Fibroblast of skin of scalp (primary cell): Measurements from ENCODE around the gene UTP15.

Experiments
- DNase-seq: peaks from one replicate; pipeline ENCODE4 v3.0.0-alpha.2; 2013

Gene UTP15

DNA sequence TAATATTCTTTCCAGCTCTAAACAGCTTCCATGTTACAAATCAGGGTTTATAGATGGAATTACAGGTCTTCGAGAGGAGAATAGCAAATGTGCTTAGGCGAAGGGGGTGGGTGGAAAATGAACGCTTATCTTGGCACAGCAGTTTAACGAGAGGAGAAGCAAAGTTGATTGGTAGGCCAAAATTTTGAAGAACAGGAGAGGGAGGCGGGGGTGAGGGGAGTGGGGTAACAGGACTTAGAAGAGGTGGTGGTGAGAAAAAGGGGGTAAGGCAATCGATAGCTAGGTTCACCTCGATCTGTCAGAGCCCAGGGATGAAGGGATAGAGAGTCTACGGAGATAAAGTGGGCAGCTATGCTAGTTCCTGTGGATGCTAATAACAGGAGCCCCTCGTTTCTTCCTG is 868 bp upstream of the UTP15 start:
- DNase-seq, result no peak

DNA sequence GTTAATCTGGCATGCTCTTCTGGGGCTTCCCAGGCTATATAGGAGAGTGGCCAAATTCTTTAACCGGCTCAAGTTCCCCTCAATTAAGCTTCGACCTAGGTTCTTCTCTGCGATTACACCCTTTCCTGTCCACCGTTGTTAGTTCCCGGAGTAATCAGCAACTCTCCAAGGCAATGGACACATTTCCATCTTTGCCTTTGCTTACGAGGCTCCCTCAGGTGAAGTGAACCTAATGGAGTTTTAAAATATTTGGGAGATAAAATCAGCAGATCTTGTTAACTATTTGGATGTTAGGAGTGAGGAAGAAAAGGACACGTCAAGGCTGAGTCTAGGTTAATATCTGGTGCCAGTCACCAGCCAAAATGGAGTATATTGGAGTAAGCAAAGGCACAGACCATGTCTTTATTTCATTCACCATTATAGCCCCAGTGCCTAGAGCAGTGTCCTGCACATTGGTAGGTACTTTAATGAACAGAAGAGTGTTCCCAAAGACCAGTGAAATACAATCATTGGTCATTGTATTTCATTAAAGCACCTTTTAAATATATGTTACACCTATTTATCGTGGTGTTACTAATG is 515 bp downstream of the UTP15 start:
- no peak for DNase-seq

DNA sequence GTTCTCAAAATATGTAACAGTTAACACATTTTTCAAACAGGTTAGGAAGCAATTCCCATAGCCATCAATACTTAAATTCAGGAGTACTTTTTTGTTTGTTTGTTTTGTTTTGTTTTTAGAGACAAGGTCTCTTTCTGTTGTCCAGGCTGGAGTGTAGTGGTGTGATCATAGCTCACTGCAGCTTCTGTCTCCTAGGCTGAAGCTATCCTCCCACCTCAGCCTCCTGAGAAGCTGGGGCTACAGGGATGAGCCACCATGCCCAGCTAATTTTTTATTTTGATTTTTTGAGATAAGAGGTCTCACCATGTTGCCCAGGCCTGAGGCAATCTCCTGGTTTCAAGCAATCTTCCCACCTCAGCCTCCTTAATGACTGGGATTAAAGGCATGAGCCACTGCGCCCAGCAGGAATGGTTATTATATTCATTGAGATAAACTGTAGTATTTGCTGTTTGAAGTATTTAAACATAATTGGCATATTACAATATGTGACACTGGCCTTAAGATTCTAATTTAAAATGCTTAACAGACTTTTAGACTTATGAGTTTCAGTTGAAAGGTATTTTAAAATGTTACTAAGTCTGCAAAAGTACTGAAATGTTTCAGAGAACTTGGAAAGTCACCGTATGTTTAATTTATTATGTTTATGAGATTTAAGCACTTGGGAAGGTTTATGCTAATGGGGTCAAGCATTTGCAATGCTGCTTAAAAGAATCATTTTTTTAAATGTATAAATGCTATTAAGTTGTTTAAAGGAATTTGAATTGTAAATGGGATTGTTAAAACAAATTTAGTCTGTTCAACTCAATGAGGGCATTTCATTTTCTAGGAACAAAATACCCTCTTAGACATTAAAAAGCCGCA is 17.0 kb downstream of the UTP15 start:
- no peak for DNase-seq

DNA sequence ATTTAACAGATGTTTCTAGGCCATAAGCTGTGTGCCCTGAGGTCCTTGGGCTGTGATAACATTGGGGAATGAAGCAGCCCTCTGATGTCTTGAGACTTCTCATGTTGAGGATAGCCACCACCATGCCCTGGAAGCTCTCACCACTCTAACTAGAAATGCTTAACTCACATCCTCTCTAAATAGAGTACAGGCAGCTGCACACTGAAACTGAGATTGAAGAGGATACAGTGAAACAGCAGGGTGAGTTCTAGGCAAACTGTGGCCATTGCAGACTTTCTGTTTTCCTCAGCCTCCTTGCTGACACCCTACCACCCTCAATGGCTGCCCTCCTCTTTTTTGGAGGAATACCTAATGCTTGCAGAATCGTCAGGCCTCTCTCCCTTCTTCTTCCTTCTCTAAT is 22.4 kb downstream of the UTP15 start:
- DNase-seq, result no peak

DNA sequence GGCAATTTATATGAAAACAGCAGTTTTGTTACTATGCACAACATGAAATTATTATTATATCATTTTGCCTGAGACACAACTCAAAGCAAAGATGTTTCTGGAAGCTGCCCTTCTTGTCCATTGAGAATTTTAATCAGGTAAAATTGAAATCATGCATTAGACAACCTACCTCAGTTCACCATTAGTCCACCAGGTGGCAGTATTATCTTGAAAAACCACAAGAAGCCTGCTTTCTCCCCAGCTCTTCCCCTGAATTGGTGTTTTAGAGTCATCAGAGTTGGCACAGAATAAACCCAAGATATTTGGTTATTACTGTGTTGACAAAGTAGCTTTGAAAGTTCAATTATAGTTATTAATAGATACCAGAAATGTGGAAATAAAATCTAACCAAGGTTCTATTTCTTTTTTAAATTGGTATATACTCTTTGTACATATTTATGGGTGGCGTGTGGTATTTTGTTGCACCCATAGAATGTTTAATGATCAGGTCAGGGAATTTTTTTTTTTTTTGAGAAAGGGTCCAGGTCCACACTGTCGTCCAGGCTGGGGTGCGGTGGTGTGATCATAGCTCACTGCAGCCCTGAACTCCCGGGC is 25.7 kb downstream of the UTP15 start:
- DNase-seq, result peak; percentile 85

DNA sequence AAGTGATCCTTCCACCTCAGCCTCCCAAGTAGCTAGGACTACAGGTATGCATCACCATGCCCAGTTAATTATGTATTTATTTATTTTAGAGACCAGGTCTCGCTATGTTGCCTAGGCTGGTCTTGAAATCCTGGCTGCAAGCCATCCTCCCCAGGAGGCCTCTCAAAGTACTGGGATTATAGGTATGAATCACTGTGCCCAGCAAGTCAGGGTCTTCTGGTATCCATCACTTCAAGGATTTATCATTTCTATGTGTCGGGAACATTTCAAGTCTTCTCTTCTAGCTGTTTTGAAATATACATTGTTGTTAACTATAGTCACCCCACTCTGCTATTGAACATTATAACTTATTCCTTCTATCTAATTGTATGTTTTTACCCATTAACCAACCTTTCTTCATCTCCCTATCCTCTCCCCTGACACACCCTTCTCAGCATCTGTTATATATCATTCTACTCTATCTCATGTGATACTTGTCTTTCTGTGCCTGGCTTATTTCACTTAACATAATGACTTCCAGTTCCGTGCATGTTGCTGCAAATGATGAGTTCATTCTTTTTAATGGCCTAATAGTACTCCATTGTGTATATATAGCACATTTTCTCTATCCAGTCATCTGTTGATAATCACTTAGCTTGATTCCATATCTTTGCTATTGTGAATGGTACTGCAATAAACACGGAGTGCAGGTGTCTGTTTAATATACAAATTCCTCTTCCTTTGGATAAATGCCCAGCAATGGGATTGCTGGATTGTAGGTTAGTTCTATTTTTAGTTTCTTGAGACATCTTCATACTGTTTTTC is 26.4 kb downstream of the UTP15 start:
- peak; percentile 56 for DNase-seq

DNA sequence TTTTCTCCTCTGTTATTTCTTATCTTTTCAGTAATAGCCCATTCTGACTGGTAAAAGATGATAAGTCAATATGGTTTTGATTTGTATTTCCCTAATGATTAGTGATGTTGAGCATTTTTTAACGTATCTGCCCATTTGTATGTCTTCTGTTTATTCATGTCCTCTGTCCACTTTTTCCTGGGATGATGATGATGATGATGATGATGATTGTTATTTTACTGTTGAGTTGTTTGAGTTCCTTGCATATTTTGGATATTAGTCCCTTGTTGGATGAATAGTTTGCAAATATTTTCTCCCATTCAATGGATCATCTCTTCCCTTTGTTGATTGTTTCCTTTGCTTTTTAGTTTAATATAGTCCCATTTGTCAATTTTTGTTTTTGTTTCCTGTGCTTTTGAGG is 27.0 kb downstream of the UTP15 start:
- peak; percentile 68 for DNase-seq

DNA sequence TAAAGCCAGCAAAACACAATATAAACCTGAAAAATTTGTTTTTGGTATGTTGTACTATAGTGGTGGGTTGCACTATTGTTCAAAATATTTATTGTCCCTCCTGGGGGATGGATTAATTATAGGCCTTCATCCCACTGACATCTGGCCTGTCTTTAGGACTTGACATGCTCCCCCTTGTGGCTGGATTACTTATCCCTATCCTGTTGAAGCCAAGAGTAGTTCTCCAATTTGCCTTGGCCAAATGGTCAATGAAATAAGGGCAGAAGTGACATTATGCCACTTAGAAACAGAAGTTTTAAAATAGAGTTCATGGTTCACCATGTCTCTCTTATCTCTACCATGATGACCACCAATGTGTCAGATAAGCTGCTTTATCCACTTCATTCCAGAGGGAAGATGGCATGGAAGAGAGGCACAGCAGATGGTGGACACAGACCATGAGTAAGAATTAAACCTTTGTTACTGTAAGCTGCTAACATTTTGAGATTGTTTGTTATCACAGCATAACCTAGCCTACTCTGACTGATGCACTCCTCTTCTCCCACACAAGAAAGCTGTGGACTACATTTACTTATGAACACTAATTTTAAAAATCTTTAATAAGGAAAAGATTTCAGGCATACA is 31.3 kb downstream of the UTP15 start:
- DNase-seq, result peak; percentile 27

DNA sequence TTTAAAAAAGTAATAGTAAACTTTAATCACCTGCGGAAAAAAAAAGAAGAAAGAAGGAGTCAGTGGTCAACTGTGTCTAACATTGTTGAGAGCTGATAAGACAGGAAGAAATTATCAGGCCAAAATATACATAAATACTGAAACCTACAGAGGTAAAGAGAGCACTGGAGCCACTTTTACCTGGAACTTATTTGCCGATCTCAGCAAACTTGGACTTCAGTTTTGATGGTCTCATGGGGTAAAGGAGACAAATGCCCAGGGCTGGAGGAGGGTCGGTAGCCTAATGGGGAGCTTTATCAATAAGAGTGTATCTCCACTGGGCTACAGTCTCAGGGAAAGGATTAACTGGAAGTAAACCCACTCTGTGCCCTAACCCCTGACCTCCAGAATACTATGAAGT is 33.8 kb downstream of the UTP15 start:
- DNase-seq, result no peak

DNA sequence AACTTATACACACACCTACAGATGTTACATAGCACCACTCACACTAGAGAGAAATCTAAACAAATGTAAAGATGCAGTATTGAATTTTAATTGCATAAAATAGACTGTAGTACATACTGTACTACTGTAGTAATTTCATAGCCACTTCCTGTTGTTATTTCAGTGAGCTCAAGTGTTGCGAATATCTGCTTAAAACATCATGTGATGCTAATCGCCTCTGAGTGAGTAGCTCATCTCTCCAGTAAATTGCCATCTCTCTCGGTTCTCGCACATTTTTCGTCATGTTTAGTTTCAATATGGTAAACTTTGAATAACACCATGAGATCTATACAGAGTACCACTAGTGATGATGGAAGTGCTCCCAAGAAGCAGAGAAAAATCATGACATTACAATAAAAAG is 38.5 kb downstream of the UTP15 start:
- no peak for DNase-seq

DNA sequence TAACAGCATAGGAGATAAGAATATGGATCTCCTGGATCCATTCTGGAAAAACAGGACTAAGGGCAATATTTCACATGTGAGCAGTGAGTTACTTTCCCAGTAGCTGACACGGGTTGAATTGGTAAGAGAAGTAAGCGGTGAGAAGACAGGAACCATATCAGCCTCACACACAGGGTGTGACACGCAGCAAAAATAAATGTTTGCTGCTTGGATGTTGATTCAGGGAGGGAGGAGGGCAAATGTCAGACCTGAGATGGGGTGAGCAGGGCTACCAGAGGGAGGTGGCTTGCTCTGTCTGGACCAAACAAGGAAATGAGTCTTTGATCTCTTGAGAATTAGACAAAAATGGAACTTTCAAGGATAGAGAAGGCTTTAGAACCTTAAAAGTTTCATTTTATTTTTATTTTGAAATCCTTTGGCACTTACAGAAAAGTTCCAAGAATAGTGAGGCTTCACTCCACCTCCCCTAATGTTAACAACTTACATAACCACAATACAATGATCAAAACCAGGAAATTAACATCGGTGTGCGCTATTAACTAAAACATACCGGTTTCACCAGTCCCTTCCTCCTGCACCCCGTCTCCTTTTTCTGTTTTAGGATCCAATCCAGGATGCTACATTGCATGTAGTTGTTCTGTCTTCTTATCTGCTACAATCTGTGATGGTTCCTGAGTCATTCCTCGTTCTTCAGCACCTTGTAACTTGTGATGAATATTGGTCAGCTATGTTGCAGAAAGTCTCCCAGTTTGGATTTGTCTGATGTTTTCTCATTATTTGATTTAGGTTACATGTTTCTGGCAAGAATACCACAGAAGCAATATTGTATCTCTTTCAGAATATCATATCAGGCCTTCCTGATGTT is 39.9 kb downstream of the UTP15 start:
- DNase-seq, result no peak

DNA sequence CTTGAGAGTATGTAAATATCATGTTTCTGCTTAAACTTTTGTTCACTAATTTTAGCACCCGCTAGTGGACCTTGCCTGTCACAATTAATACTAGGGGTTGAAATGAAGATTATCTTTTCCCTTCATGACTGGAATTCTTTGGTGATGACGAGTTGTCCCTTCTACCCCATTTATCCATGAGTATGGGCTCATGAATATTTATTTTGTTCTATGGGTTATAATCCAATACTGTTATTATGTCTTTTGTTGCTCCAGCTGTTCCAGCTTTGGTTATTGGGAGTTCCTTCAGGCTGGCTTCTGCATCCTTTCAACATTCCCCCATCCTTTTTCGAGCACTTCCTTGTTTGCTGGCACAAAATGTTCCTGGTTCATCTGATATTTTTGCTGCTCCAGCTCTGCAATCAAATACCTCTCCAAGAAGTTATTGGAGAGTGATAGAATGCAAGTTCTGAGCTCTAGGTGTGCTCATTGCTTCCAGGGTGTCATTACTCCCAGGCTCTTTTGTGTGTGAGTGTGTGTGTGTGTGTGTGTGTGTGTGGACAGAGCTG is 40.7 kb downstream of the UTP15 start:
- no peak for DNase-seq

DNA sequence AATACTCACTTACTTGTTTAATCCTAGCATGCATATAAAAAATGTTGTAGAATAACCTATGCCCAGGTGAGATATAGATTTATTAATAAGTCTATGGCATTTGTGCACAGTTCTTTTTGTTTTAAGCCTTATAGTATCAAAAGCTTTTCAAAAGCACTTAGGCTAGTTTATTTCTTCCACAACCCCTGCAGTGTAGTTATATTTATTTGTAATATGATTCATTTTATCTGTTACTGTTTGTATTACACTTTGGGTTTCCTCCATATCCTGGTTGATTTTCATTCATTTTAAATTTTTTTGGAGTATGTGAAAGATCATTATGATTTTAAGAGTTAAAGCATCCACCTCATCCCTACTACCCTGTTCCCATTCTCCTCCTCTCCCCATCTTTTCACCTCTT is 41.7 kb downstream of the UTP15 start:
- no peak for DNase-seq

DNA sequence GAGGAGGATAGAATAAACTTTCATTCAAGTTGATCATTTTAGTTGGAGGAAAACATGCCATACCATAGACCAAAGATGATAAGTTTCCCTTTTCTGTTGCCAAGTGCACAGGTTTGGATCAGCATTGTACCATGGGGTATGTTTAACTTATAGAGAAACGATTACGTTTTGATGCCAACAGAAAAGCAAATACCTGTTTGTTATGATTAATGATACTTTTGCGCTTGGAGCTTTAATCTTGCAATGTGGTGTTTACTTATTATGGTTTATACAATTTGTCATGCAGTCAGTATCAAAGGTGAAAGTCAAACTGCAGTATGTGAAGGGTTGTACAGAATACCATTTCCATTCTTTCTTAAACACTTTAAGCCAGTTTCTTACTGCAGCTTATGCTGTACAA is 47.3 kb downstream of the UTP15 start:
- DNase-seq, result no peak

DNA sequence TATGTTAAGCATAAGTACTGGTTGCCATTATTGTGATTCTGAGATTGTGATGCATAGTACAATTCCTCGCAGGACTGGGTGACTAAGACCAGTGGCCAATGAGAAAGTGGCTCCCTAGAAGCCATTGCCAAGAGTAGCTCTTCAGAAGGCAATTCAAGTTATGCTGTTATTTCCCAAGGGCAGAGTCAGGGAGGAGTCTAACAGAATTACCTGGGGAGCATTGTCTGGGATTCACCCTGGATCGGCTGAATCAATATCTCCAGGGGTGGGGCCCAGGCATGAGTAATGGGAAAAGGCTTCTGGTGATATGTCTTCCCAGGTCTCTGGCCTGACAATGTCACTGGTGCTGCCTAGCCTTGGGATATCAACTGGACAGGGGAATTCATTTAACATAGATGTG is 49.5 kb downstream of the UTP15 start:
- no peak for DNase-seq

DNA sequence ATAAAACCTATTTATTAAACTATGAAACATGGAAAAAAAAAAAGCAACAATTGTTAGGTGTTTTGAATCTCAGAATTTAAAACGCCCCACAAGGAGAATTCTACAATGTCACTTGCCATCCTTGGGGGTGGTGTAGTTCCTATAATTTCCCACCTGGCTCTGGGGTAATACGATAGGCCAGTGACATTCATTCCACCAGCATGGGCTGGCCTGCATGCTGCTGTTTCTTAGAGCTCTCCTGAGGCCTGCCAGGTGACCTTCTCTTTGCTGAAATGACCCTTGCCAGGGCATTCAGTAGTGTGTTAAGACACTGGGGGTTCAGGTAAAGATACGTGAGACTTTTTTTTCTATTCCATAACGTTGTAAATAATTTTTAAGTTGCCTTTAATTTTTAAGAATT is 50.4 kb downstream of the UTP15 start:
- DNase-seq, result no peak

DNA sequence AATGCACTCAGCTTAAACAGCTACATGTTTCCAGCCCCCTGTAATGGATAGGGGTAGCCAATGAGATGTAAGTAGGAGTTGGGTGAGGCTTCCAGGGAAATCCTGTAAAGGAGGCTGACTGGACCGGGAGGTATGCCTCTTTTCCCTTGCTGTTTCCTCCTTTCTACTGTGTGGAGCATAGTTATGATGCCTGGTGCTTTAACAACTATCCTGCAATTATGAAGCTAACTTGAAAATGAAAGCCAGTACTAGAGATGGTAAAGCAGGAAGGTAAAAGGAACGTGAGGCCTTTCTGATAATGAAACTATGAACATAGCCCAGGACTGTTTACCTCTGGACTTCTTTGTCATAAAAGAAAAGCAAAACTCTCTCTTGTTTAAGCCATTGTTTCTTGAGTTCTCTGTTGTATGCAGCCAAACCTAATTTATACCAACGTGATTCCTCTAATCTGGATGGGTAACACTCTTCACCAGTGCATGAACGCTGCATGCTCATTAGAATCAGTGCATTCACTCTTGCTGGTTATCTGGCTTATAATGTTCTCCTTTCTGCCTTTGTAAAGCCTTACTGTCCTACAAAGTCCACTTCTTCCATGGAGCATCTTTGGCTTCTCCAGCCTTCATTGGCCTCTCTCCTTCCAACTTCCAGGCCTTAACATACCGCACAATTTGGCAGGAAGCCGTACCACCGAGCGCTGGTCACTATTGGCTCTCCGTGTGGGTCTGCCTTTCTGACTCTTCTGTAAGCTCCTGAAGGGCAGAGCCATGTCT is 52.2 kb downstream of the UTP15 start:
- no peak for DNase-seq

DNA sequence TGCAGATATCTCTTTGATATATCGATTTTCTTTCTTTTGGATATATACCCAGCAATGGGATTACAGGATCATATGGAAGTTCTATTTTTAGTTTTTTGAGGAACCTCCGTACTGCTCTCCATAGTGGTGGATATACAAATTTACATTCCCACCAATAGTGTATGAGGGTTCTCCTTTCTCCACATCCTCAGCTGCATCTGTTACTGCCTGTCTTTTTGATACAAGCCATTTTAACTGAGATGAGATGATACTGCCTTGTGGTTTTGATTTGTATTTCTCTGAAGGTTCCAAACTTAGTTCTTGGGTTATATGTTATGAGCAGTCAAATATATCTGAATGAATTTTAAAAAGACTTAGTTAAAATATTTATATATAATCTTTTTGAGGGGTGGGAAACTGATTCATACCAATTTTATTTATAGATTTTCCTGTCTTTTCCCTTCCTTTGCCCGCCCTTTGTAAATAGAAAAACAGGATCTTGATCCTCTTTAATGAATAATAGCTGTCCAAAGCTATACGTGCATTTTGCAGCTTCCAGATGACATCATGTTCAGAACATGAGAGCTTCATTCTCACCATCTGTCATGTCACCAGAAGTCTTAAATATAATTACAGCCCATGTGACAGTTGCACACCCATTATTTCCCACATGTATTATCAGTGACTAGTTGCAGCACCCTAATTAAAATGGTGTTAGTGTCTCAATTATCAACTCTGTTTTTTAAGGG is 54.2 kb downstream of the UTP15 start:
- DNase-seq, result no peak

DNA sequence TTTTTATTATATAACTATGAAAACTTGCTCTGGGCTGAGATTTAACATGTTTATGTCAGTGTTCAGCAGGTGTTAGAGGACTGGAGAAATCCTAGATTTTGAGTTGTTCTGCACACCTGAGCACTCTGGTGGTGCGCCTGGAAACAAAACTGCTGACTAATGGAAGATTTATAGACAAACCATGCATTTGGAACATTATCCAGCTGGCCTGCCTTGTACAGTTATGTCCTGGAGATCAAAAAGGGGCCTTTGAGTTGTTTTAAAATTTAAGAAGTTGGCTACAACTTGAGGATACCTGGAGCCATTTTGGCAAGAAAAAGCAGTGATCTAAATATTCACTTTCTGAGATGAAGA is 54.8 kb downstream of the UTP15 start:
- no peak for DNase-seq

DNA sequence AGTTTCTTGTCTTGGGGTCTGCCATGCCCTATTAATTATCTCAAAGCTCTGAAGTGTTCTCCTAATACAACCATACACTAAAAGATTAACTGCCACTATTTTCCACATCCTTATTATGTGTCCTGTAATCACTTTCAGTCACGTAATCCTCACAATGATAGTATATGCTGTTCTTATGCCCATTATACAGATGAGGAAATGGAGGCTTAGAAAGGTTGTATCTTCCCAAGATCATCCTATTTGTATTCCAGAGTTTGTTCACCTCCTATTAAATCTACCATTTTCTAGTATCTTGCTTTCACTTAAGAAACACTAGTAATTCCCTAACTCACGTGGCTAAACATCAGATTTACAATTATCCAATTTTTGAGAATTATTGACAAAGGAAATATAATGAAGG is 57.5 kb downstream of the UTP15 start:
- DNase-seq, result no peak
